Uterus (tissue), 4 donors: Measurements from ENCODE around the gene CHRNB1. TPM values are rescaled to one million over a fixed set of nuclear protein-coding genes. Genes with fewer than 3 reads are reported as not detected.
A peak's percentile ranks its signal among the peaks of the same experiment; 100 is the strongest.
"Not testable (repeated sequence)": the region's sequence is repeated elsewhere in the genome, so short reads cannot be mapped to it uniquely, and the experiment has no call there.

Experiments
- DNase-seq, 2 donors: peaks; one replicate each; pipeline ENCODE4 v3.0.0-alpha.2; 2019 to 2020
- H3K27ac ChIP-seq, 2 donors: fragments of 200-600 bp; sonication (generic); 1 replicate in 1 of 2; 2 replicates in 1 of 2; pipeline ENCODE4 v1.5.1; 2016 to 2018
- H3K27me3 ChIP-seq, 2 donors: fragments of 200-600 bp; sonication (generic); one replicate each; pipeline ENCODE4 v1.5.1; 2018 to 2019; ENCODE audit warnings: control low read depth in 1 of 2
- H3K36me3 ChIP-seq, 2 donors: fragments of 200-600 bp; sonication (generic); one replicate each; pipeline ENCODE4 v1.5.1; 2019; ENCODE audit warnings: control low read depth in 1 of 2
- H3K4me1 ChIP-seq, 2 donors: fragments of 200-600 bp; sonication (generic); one replicate each; pipeline ENCODE4 v1.5.1; 2018 to 2019; ENCODE audit warnings: control low read depth in 1 of 2
- H3K4me3 ChIP-seq, 2 donors: fragments of 200-600 bp; sonication (generic); 1 replicate in 1 of 2; 2 replicates in 1 of 2; pipeline ENCODE4 v1.5.1; 2018 to 2019; ENCODE audit warnings: mild to moderate bottlenecking in 1 of 2
- H3K9me3 ChIP-seq, 2 donors: fragments of 200-600 bp; sonication (generic); one replicate each; pipeline ENCODE4 v1.5.1; 2019; ENCODE audit warnings: control low read depth in 1 of 2
- POLR2A ChIP-seq, 2 donors: fragments of 450-650 bp; IDR thresholded peaks; one replicate each; pipeline ENCODE4 v1.6.1; 2016; ENCODE audit warnings: antibody characterized with exemption in 2 of 2, mild to moderate bottlenecking in 1 of 2, moderate library complexity in 1 of 2
- intact Hi-C: fragments of 100-400 bp; cut with DNase I; formaldehyde crosslinking; loops from one replicate; pipeline ENCODE4 v1.15.1; 2023; ENCODE audit warnings: low total_unique reads
- total RNA-seq, 4 donors: library from RNA; depleted of rRNA in 3 of 4; stranded (reverse); fragments of >200 nt in 3 of 4; gene quantifications; one replicate each; pipeline versions ENCODE4 v1.1.0 to v1.2.4, GENCODE V29; 2014 to 2023
- TF ChIP-seq, protein P1 (sequence below), 4 experiments: fragments of 200-600 bp in 2 of 4; fragments of 450-650 bp in 2 of 4; sonication (generic) in 2 of 4; IDR thresholded peaks; one replicate each; pipeline ENCODE4 v1.5.1; 2016 to 2019; ENCODE audit warnings: antibody characterized with exemption in 4 of 4, mild to moderate bottlenecking in 2 of 4, moderate library complexity in 1 of 4
- donor health status: DM: yes; HTN: yes; CAD: no.

Gene CHRNB1
- total RNA-seq, 4 donors from 2014 or later, result 3.2 to 16.9 (median 10.9) TPM

DNA sequence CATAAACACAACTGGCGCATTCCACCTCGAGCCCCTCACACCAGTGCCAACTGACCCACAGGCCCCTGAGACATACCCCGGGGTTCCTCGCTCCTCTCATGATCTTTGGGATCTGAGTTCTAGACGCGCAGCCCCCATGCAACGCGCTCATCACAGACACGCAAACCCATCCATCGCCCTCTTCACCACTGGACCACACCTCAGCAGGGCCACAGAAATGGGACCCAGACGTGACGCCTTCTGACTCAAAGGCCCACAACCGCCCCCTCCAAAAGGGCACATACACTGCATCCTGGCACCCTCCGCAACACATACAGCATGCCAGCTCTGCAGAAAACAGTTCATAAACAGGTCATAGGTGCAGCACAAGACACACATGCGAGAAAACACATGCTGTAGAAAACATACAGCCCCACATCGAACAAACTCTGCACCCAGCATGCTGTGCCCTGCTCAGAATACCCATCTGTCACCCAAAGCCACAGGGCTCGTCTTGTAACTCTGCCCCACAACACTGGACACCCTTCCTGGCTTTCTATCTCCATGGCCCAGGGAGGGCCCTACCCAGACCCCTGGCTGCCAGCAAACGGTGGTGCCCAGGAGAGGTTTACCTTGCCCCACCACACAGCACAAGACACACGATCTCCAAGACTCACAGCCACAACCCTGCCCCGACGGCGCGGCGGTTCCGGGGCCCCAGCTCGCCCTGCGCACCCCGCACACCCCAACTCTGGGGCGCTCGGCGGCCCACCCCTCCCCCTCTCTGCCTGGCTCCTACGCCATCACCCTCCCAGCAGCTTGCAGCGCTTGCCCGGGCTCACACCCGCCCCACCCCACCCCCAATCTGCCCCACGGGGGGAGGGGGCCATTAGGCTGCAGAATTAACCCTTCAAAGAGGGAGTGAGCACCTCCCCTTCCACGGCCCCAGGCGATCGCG, 33.7 kb downstream of the CHRNB1 start:
- peak; percentile 63 to 64 for DNase-seq
- peak in 1 of 2 donors; percentile 1 for TF ChIP-seq POLR2A (IDR thresholded peaks at IDR 0.05)
- TF ChIP-seq, protein P1, sequence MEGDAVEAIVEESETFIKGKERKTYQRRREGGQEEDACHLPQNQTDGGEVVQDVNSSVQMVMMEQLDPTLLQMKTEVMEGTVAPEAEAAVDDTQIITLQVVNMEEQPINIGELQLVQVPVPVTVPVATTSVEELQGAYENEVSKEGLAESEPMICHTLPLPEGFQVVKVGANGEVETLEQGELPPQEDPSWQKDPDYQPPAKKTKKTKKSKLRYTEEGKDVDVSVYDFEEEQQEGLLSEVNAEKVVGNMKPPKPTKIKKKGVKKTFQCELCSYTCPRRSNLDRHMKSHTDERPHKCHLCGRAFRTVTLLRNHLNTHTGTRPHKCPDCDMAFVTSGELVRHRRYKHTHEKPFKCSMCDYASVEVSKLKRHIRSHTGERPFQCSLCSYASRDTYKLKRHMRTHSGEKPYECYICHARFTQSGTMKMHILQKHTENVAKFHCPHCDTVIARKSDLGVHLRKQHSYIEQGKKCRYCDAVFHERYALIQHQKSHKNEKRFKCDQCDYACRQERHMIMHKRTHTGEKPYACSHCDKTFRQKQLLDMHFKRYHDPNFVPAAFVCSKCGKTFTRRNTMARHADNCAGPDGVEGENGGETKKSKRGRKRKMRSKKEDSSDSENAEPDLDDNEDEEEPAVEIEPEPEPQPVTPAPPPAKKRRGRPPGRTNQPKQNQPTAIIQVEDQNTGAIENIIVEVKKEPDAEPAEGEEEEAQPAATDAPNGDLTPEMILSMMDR (IDR thresholded peaks at IDR 0.05), result no peak
- intact Hi-C loops, result no loop called here

GRCh38 chr17:7479213-7480088, 34.6 kb downstream of the CHRNB1 start, which contains the start of gene ZBTB4:
Gene ZBTB4, minus strand, starts transcription at chr17:7479631. Its CDS starts 12,830 bp downstream, at chr17:7466801.
- peak within 1 kb of the TSS; percentile 78 to 95 for H3K4me3 ChIP-seq
- peak within 1 kb of the TSS; percentile 99 to 100 for H3K27ac ChIP-seq
- H3K9me3 ChIP-seq, result no peaks in the 10 kb centered on the region
- intact Hi-C loops, result loop anchor here (10.0 kb wide), 1 partner anchor 45 kb away; the partner anchor contains the start of genes FGF11 and TMEM102
- H3K36me3 ChIP-seq, result no peaks in the 10 kb centered on the region
- TF ChIP-seq, protein P1 (IDR thresholded peaks at IDR 0.05), result no peak
- TF ChIP-seq POLR2A (IDR thresholded peaks at IDR 0.05), result peak; percentile 52 to 87
- peak; percentile 58 to 75 for DNase-seq
- peaks cover 0 to 4% of the 10 kb centered on the region in 2 donors for H3K4me1 ChIP-seq
- no peaks in the 10 kb centered on the region for H3K27me3 ChIP-seq

More for the DNA sequence above, 33.7 kb downstream of the CHRNB1 start:
- H3K4me1 ChIP-seq, result peaks cover 0 to 4% of the 10 kb centered on the region in 2 donors
- H3K27ac ChIP-seq, result peak overlapping the region; percentile 99 to 100
- no peaks in the 10 kb centered on the region for H3K9me3 ChIP-seq
- H3K27me3 ChIP-seq, result no peaks in the 10 kb centered on the region
- no peaks in the 10 kb centered on the region for H3K36me3 ChIP-seq
- peak overlapping the region; percentile 78 to 95 for H3K4me3 ChIP-seq

GRCh38 chr17:7480089-7480384, 35.2 kb downstream of the CHRNB1 start:
- H3K4me1 ChIP-seq, result peaks cover 0 to 4% of the 10 kb centered on the region in 2 donors
- H3K27me3 ChIP-seq, result no peaks in the 10 kb centered on the region
- peak overlapping the region; percentile 99 to 100 for H3K27ac ChIP-seq
- H3K9me3 ChIP-seq, result no peaks in the 10 kb centered on the region
- intact Hi-C loops, result loop anchor here (10.0 kb wide), 1 partner anchor 45 kb away; the partner anchor contains the start of genes FGF11 and TMEM102
- no peak for TF ChIP-seq POLR2A (IDR thresholded peaks at IDR 0.05)
- TF ChIP-seq, protein P1 (IDR thresholded peaks at IDR 0.05), result no peak
- peak overlapping the region; percentile 78 to 95 for H3K4me3 ChIP-seq
- no peak for DNase-seq
- no peaks in the 10 kb centered on the region for H3K36me3 ChIP-seq

GRCh38 chr17:7481275-7481674, 36.4 kb downstream of the CHRNB1 start, which contains the start of gene SLC35G6:
Gene SLC35G6, plus strand, starts transcription at chr17:7481446. Its CDS starts 71 bp downstream, at chr17:7481517.
- not testable (repeated sequence) for H3K4me1 ChIP-seq, H3K4me3 ChIP-seq, H3K27me3 ChIP-seq, H3K36me3 ChIP-seq, H3K9me3 ChIP-seq, DNase-seq
- intact Hi-C loops, result loop anchor here (10.0 kb wide), 1 partner anchor 46 kb away; the partner anchor contains the start of genes FGF11 and TMEM102
- H3K27ac ChIP-seq, result peak within 1 kb of the TSS; percentile 99 to 100

GRCh38 chr17:7481842-7482741, 37.2 kb downstream of the CHRNB1 start:
- intact Hi-C loops, result loop anchor here (10.0 kb wide), 1 partner anchor 47 kb away; the partner anchor contains the start of genes FGF11 and TMEM102
- peak overlapping the region; percentile 98 to 99 for H3K27ac ChIP-seq
- not testable (repeated sequence) for H3K4me1 ChIP-seq

DNA sequence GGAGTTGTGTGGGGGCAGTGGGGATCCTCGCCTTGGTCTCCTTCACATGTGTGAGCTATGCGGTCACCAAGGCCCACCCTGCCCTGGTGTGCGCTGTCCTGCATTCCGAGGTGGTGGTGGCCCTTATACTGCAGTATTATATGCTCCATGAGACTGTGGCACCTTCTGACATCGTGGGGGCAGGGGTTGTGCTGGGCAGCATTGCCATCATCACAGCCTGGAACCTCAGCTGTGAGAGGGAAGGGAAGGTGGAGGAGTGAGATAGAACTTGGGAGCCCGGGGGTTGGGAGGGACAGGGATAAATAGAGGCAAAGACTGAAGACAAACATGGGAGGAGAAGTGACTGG, 37.9 kb downstream of the CHRNB1 start:
- peak overlapping the region; percentile 98 to 99 for H3K27ac ChIP-seq
- not testable (repeated sequence) for H3K36me3 ChIP-seq, H3K27me3 ChIP-seq, H3K9me3 ChIP-seq, H3K4me1 ChIP-seq
- peak in 1 of 2 donors; percentile 30 for DNase-seq
- H3K4me3 ChIP-seq, result peak overlapping the region in 1 of 2 donors; percentile 64
- intact Hi-C loops, result loop anchor here (10.0 kb wide), 1 partner anchor 48 kb away; the partner anchor contains the start of genes FGF11 and TMEM102

More at GRCh38 chr17:7481842-7482741, 37.2 kb downstream of the CHRNB1 start:
- H3K36me3 ChIP-seq, H3K9me3 ChIP-seq, H3K27me3 ChIP-seq, H3K4me3 ChIP-seq: not testable (repeated sequence)
- DNase-seq, result peak in 1 of 2 donors; percentile 30
